ENCODE data around the gene BCKDHB. TPM values are rescaled to one million over a fixed set of nuclear protein-coding genes. Genes with fewer than 3 reads are reported as not detected.
"Not testable (repeated sequence)": the region's sequence is repeated elsewhere in the genome, so short reads cannot be mapped to it uniquely, and the experiment has no call there.

The BCKDHB gene
- total RNA-seq, 1 donor from 2014 or later: 21.5 TPM

DNA sequence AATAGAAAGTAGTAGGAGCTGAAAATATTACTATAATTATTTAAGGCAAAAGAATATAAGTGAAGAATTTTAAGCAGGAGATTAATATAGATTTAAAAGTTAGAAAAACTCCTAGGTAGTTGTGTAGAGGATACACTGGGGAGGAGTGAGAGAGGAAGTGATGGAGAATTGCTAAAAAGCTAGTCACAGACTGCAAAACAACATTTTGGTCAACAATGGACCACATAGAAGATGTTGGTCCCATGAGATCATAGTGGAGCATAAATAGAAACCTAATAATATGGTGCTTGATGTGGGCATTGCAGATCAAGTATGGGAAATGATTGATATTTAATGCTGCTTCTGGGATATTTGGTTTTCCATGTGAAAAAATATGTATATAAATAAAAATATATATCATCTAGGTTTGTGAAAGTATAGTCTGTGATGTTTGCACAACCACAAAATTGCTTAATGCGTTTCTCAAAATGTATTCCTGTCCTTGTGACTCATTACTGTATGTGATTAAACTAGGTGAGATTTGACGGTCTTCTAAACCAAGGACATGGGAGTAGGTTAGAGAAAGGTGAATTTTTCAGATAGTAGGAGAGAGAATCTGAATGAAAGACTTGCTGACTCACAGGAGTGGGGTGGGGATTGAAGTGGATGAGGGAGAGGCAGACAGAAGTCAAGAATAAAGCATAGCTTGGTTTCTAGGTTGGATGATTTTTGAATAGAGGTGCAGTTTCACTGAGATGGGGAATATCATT, 174.0 kb downstream of the BCKDHB start:
- H3K27me3 ChIP-seq (ENCODE audit: control insufficient read depth, insufficient read depth, low read length): no peaks in the 10 kb centered on the region
- no peak overlapping the region for H3K4me3 ChIP-seq (ENCODE audit: low read depth, low read length)
- DNase-seq (ENCODE audit: low read depth): no peak
- TF ChIP-seq, protein P1, sequence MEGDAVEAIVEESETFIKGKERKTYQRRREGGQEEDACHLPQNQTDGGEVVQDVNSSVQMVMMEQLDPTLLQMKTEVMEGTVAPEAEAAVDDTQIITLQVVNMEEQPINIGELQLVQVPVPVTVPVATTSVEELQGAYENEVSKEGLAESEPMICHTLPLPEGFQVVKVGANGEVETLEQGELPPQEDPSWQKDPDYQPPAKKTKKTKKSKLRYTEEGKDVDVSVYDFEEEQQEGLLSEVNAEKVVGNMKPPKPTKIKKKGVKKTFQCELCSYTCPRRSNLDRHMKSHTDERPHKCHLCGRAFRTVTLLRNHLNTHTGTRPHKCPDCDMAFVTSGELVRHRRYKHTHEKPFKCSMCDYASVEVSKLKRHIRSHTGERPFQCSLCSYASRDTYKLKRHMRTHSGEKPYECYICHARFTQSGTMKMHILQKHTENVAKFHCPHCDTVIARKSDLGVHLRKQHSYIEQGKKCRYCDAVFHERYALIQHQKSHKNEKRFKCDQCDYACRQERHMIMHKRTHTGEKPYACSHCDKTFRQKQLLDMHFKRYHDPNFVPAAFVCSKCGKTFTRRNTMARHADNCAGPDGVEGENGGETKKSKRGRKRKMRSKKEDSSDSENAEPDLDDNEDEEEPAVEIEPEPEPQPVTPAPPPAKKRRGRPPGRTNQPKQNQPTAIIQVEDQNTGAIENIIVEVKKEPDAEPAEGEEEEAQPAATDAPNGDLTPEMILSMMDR (IDR thresholded peaks at IDR 0.05; ENCODE audit: insufficient read depth, low read length, poor library complexity, severe bottlenecking): no peak
- H3K36me3 ChIP-seq (ENCODE audit: control insufficient read depth, insufficient read depth, low read length): no peaks in the 10 kb centered on the region

DNA sequence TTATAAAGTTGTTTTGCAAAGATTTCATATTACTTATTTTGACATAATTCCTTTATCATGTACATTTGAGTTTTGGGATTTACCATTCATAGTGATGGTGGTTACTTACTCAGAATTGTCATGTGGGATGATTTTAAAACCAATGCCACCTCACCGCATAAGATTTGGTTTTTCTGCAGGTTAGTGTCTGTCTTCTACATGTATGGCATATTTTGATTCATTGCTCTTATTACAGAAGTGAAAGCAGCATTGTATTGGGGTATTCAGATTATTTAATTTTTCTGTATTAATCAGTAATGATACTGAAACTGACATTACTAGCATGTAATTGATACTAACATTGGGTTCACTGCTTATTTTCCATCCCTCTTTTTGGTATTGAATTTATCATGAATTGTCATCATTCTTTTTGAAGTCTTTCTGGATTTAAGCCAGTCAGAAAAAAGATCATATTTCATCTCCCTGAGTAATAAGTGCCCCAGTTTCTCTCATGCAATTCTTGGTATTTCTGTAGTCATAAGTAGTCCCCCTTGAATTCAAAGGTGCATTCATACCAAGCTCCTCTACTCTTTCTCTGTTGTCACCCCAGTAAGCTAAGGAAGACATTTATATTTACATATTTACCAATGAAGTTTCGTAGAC, 176.6 kb downstream of the BCKDHB start:
- DNase-seq (ENCODE audit: low read depth): no peak
- Histone ChIP-seq H3K27me3 (ENCODE audit: control insufficient read depth, insufficient read depth, low read length) (no peaks in the 10 kb centered on the region), H3K4me3 (ENCODE audit: low read depth, low read length) (no peak overlapping the region), H3K36me3 (ENCODE audit: control insufficient read depth, insufficient read depth, low read length) (no peaks in the 10 kb centered on the region)
- TF ChIP-seq, protein P1 (IDR thresholded peaks at IDR 0.05; ENCODE audit: insufficient read depth, low read length, poor library complexity, severe bottlenecking): no peak

DNA sequence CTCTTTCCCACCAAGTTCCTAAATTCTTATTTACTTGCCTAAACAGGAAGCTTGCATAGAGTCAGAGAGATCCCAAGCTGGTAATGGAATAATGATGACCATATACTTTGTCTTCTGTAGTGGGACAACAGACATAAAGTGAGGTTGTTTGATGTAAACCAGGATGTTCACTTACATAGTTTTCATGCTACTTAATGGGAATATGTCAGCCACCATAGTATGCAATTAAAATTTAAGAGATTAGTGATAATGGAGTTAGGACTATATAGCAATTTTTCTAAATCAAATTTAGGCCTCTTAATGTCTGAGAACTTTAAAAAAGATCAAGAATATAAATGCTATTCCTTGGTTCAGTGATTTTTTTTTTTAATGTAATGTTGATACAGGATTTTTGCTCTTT, 180.6 kb downstream of the BCKDHB start:
- no peaks in the 10 kb centered on the region for H3K36me3 ChIP-seq (ENCODE audit: control insufficient read depth, insufficient read depth, low read length)
- H3K27me3 ChIP-seq (ENCODE audit: control insufficient read depth, insufficient read depth, low read length): no peaks in the 10 kb centered on the region
- H3K4me3 ChIP-seq (ENCODE audit: low read depth, low read length): no peak overlapping the region
- TF ChIP-seq, protein P1 (IDR thresholded peaks at IDR 0.05; ENCODE audit: insufficient read depth, low read length, poor library complexity, severe bottlenecking): no peak
- no peak for DNase-seq (ENCODE audit: low read depth)

DNA sequence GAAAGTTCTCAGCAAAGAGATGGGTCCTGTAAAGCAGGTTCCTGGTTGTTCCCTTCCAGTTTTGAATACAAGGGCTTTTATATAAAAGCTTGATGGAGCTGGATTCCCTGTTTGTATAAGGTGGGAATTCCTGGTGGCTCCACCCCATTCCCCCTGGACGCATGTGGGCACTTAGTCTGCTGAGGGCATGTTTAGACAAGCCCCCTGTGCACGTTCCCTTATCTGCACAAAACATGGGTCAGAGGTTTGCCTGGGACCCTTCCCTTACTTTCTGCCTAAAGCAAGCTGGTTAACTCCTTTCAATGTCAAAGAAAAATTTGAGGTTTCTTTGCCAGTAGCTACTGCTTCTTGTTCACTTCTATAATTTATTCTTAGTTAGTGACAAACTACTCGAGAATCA, 181.1 kb downstream of the BCKDHB start:
- TF ChIP-seq, protein P1 (IDR thresholded peaks at IDR 0.05; ENCODE audit: insufficient read depth, low read length, poor library complexity, severe bottlenecking): no peak
- DNase-seq (ENCODE audit: low read depth): no peak
- H3K36me3 ChIP-seq (ENCODE audit: control insufficient read depth, insufficient read depth, low read length): no peaks in the 10 kb centered on the region
- no peak overlapping the region for H3K4me3 ChIP-seq (ENCODE audit: low read depth, low read length)
- H3K27me3 ChIP-seq (ENCODE audit: control insufficient read depth, insufficient read depth, low read length): no peaks in the 10 kb centered on the region

DNA sequence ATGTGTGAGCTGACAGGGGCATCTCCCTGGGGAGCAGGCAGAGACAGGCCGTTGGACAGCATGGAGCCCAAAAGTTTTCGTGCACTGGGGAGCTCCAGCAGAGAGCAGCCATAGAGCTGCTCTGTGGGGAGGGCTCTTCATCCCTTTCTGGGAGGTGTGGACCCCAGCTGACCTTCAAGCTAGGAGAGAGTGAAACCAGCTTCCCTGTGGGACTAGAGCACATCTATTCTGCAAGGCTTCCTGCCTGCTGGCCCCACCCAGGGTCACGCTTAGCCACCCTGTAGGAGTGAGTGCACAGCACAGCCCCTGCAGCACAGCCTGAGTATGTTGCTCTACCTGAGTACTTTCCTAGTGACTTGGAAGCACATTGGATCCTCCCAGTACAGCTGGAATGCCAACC, 183.3 kb downstream of the BCKDHB start:
- H3K36me3 ChIP-seq (ENCODE audit: control insufficient read depth, insufficient read depth, low read length): no peaks in the 10 kb centered on the region
- no peaks in the 10 kb centered on the region for H3K27me3 ChIP-seq (ENCODE audit: control insufficient read depth, insufficient read depth, low read length)
- H3K4me3 ChIP-seq (ENCODE audit: low read depth, low read length): no peak overlapping the region
- DNase-seq (ENCODE audit: low read depth): no peak
- TF ChIP-seq, protein P1 (IDR thresholded peaks at IDR 0.05; ENCODE audit: insufficient read depth, low read length, poor library complexity, severe bottlenecking): no peak

DNA sequence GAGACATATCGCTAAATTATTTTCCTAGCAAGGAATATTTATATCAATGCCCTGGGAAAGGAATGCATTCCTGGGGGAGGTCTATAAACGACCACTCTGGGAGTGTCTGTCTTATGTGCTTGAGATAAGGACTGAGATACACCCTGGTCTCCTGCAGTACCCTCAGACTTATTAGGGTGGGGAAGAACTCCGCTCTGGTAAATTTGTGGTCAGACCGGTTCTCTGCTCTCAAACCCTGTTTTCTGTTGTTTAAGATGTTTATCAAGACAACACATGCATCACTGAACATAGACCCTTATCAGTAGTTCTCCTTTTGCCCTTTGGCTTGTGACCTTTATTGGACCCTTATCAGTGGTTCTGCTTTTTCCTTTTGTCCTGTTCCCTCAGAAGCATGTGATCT, 188.1 kb downstream of the BCKDHB start:
- not testable (repeated sequence) for DNase-seq (ENCODE audit: low read depth); H3K27me3 ChIP-seq (ENCODE audit: control insufficient read depth, insufficient read depth, low read length); H3K36me3 ChIP-seq (ENCODE audit: control insufficient read depth, insufficient read depth, low read length); H3K4me3 ChIP-seq (ENCODE audit: low read depth, low read length)

All from kidney epithelial cell (primary cell).